ENCODE measurements around the gene C2orf78.
A peak's percentile ranks its signal among the peaks of the same experiment; 100 is the strongest.
"Not testable (repeated sequence)": the region's sequence is repeated elsewhere in the genome, so short reads cannot be mapped to it uniquely, and the experiment has no call there.

The C2orf78 gene

GRCh38 chr2:73783883-73784282 lies at the start of gene C2orf78:
C2orf78 (plus strand) TSS chr2:73784183; CDS start chr2:73784310, 127 bp downstream.
- DNase-seq: not testable (repeated sequence)

- DNase-seq: no peak
Measured at GRCh38 chr2:73736378-73736777, 47.6 kb upstream of the C2orf78 start.

- peak; percentile 52 to 96 (median 89) for DNase-seq
Measured at GRCh38 chr2:73736855-73737779, 46.9 kb upstream of the C2orf78 start, which contains the start of gene TPRKB. TPRKB (minus strand) TSS chr2:73737345; CDS start chr2:73734569, 2,776 bp downstream.

- no peak for DNase-seq
Measured at GRCh38 chr2:73739101-73739500, 44.9 kb upstream of the C2orf78 start.

- no peak for DNase-seq
Measured at GRCh38 chr2:73740767-73741166, 43.2 kb upstream of the C2orf78 start.

- DNase-seq: peak in 1 of 14 donors; percentile 93
Measured at GRCh38 chr2:73746015-73746876, 37.7 kb upstream of the C2orf78 start.

GRCh38 chr2:73746877-73747208 lies 37.1 kb upstream of the C2orf78 start:
- no peak for DNase-seq

GRCh38 chr2:73749314-73749713 lies 34.7 kb upstream of the C2orf78 start:
- DNase-seq: no peak

- not testable (repeated sequence) for DNase-seq
Measured at GRCh38 chr2:73754332-73754731, 29.7 kb upstream of the C2orf78 start.

- DNase-seq: peak in 1 of 14 donors; percentile 96
Measured at GRCh38 chr2:73759285-73759764, 24.7 kb upstream of the C2orf78 start.

- no peak for DNase-seq
Measured at GRCh38 chr2:73759904-73760303, 24.1 kb upstream of the C2orf78 start.

GRCh38 chr2:73762571-73762970 lies 21.4 kb upstream of the C2orf78 start:
- DNase-seq: no peak

GRCh38 chr2:73764945-73765344 lies 19.0 kb upstream of the C2orf78 start:
- no peak for DNase-seq

GRCh38 chr2:73766349-73766748 lies 17.6 kb upstream of the C2orf78 start:
- DNase-seq: no peak

- no peak for DNase-seq
Measured at GRCh38 chr2:73766994-73767393, 17.0 kb upstream of the C2orf78 start.

- DNase-seq: no peak
Measured at GRCh38 chr2:73770725-73771124, 13.3 kb upstream of the C2orf78 start.

GRCh38 chr2:73772819-73773218 lies 11.2 kb upstream of the C2orf78 start:
- DNase-seq: no peak

- DNase-seq: no peak
Measured at GRCh38 chr2:73776381-73776780, 7.6 kb upstream of the C2orf78 start.

GRCh38 chr2:73776869-73777519 lies 7.0 kb upstream of the C2orf78 start:
- DNase-seq: no peak

GRCh38 chr2:73778867-73779466 lies 5.0 kb upstream of the C2orf78 start:
- DNase-seq: not testable (repeated sequence)

GRCh38 chr2:73779467-73780236 lies 4.3 kb upstream of the C2orf78 start, which contains the start of gene DUSP11:
DUSP11 (minus strand) TSS chr2:73780103; CDS start chr2:73779974, 129 bp downstream.
- peak; percentile 40 to 93 (median 89) for DNase-seq

Measured in C1 segment of cervical spinal cord (tissue), 14 donors.